GM18526 (cell line): ENCODE data around the gene TGM6.

Source experiments
- POLR2A ChIP-seq: IDR thresholded peaks from 3 replicates; pipeline ENCODE4 v1.6.1; 2011; ENCODE audit not compliant: insufficient read length; ENCODE audit errors: extremely low read depth

Gene TGM6

GRCh38 chr20:2382833-2383232 is 2.1 kb downstream of the TGM6 start:
- TF ChIP-seq POLR2A: no peak

- TF ChIP-seq POLR2A: no peak
Measured at GRCh38 chr20:2385026-2385425, 4.3 kb downstream of the TGM6 start.

DNA sequence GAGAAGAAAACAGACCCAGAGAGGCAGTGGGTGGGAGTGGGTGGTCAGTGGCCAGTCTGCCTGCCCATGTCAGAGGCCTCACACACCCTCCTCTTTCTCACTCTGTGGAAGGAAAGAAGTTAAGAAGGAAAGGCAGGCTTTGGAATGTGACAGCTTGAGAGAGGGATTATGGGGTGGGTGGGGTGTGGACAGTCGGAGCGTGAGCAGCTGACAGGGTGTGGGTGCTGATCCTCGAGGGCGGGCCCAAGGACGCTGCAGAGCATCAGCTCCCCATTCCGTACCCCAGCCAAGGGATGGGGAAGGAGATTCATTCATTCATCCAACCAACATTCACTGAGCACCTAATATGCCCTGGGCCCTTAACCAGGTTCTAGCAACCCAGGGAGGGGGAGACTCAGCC is 4.8 kb downstream of the TGM6 start:
- TF ChIP-seq POLR2A: no peak

GRCh38 chr20:2386516-2387179 is 5.9 kb downstream of the TGM6 start:
- TF ChIP-seq POLR2A: no peak

DNA sequence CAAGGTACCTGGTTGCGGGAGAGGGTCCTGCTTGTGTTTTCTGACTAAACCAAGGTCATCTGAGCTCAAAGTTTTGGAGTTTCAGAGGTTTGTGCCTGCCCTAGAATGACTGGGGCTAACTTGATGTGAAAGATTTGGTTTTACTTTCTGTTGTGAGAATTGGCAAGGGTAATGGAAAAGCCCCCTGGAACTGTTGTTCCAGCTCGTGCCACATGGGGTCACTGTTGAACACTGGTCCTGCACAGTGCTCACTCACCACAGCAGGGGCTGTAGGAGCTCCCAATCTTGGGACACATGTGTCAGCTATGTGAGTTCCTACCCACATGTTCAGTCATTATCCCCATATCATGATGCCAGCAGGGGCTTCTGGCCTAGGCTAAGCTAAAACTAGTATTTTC is 6.5 kb downstream of the TGM6 start:
- TF ChIP-seq POLR2A: no peak

GRCh38 chr20:2387580-2387979 is 6.9 kb downstream of the TGM6 start:
- no peak for TF ChIP-seq POLR2A

DNA sequence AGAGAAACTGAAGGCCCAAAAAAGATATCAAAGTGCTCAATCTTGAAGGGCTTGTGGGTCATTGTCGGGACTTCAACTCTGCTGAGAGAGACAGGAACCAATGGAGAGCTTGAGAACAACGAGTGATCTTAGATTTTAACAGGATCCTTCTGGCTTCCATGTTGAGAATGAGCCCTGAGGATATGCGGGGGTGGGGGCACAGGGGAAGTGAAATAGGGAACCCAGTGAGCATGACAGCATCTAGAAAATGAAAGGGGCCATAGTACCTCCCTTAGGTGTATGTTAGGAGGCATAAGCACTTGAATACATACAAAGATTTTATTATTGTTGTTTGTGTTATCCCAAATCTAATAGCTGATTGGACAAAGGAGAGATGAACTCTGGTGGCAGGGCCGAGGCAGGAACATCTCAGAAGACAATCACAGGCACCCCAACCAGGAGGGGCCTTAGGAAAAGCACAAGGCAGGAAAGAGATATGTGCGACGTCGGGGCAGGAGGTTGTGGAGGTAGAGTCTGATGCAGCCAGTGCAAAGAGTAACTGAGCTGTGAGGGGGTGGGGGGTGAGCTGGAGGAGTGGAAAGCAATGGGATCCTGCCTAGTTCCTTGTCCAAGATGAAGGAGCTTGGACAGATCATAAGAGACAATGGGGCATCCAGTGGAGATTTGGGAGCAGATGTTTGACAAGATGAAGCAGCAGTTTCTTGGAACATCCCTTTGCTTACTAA is 10.4 kb downstream of the TGM6 start:
- no peak for TF ChIP-seq POLR2A

- no peak for TF ChIP-seq POLR2A
Measured at GRCh38 chr20:2394411-2395055, 13.8 kb downstream of the TGM6 start.

GRCh38 chr20:2395136-2395535 is 14.4 kb downstream of the TGM6 start:
- TF ChIP-seq POLR2A: no peak

GRCh38 chr20:2396241-2396814 is 15.6 kb downstream of the TGM6 start:
- no peak for TF ChIP-seq POLR2A

GRCh38 chr20:2397091-2397490 is 16.4 kb downstream of the TGM6 start:
- no peak for TF ChIP-seq POLR2A

- TF ChIP-seq POLR2A: no peak
Measured at GRCh38 chr20:2397595-2398145, 17.0 kb downstream of the TGM6 start.

- TF ChIP-seq POLR2A: no peak
Measured at GRCh38 chr20:2398449-2398848, 17.7 kb downstream of the TGM6 start.

DNA sequence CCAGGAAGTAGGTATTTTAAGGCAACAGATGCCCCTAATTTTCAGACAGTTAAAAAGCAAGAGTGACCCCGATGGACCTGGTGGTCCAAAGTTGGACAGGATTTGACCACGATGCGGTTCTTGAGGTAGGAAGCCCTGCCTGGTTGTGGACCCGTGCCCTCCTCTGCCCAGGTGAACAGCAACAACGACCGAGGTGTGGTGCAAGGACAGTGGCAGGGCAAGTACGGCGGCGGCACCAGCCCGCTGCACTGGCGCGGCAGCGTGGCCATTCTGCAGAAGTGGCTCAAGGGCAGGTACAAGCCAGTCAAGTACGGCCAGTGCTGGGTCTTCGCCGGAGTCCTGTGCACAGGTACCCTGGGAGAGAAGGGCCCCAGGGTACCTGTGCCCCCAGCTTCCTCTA is 18.7 kb downstream of the TGM6 start:
- TF ChIP-seq POLR2A: no peak

DNA sequence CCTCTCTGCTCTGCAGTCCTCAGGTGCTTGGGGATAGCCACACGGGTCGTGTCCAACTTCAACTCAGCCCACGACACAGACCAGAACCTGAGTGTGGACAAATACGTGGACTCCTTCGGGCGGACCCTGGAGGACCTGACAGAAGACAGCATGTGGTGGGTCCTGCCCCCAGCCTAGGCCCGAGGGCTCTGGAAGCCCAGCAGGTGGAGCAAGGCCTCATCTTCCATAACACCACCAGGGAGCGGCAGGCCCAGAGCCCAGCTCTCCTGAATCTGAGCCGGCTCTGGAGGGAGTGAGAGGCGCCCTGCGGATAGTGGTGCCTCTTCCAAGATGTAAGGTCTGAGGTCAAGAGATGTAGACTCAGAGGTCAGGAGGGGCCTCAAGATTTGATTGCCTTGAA is 19.6 kb downstream of the TGM6 start:
- TF ChIP-seq POLR2A: no peak

- no peak for TF ChIP-seq POLR2A
Measured at GRCh38 chr20:2401527-2401926, 20.8 kb downstream of the TGM6 start.
